Measurements from ENCODE around the gene SSUH2.
"Not testable (repeated sequence)": the region's sequence is repeated elsewhere in the genome, so short reads cannot be mapped to it uniquely, and the experiment has no call there.

SSUH2 gene

GRCh38 chr3:8655387-8655835, 10.8 kb upstream of the SSUH2 start:
- H3K36me3 ChIP-seq (ENCODE audit: low read length), result no peaks in the 10 kb centered on the region
- H3K9me2 ChIP-seq (replicated peaks; ENCODE audit: insufficient read depth, low read length), result no peaks in the 10 kb centered on the region
- no peaks in the 10 kb centered on the region for H4K20me1 ChIP-seq (ENCODE audit: low read depth, low read length)
- H3K79me2 ChIP-seq (ENCODE audit: insufficient read depth, low read length), result no peaks in the 10 kb centered on the region
- H3K4me3 ChIP-seq (ENCODE audit: insufficient read depth, low read length, poor library complexity, severe bottlenecking), result no peak overlapping the region
- H3K9ac ChIP-seq (ENCODE audit: low read length), result no peak overlapping the region
- peaks cover 15% of the 10 kb centered on the region for H3F3A ChIP-seq (ENCODE audit: insufficient read depth)
- H3K27me3 ChIP-seq (ENCODE audit: low read length), result no peaks in the 10 kb centered on the region
- no peak overlapping the region for H3K27ac ChIP-seq (ENCODE audit: low read depth, low read length)
- no peak overlapping the region for H2AFZ ChIP-seq (ENCODE audit: low read depth, low read length, severe bottlenecking)
- H3K4me2 ChIP-seq (ENCODE audit: low read depth, low read length, poor library complexity, severe bottlenecking), result no peak overlapping the region
- no peak for TF ChIP-seq CTCF (IDR thresholded peaks at IDR 0.05; ENCODE audit: insufficient read depth, low read length, poor library complexity, severe bottlenecking)
- TF ChIP-seq EZH2phosphoT487 (conservative IDR thresholded peaks at IDR 0.05; ENCODE audit: low read length), result no peak
- no peaks in the 10 kb centered on the region for H3K9me3 ChIP-seq (ENCODE audit: insufficient read depth, low read length)

GRCh38 chr3:8654572-8655329, 10.2 kb upstream of the SSUH2 start:
- H4K20me1 ChIP-seq (ENCODE audit: low read depth, low read length); H3K9me3 ChIP-seq (ENCODE audit: insufficient read depth, low read length); H3K4me3 ChIP-seq (ENCODE audit: insufficient read depth, low read length, poor library complexity, severe bottlenecking); H2AFZ ChIP-seq (ENCODE audit: low read depth, low read length, severe bottlenecking); H3K36me3 ChIP-seq (ENCODE audit: low read length); H3K27me3 ChIP-seq (ENCODE audit: low read length); H3K27ac ChIP-seq (ENCODE audit: low read depth, low read length); H3K79me2 ChIP-seq (ENCODE audit: insufficient read depth, low read length); H3K4me2 ChIP-seq (ENCODE audit: low read depth, low read length, poor library complexity, severe bottlenecking); H3K9me2 ChIP-seq (replicated peaks; ENCODE audit: insufficient read depth, low read length); H3K9ac ChIP-seq (ENCODE audit: low read length): not testable (repeated sequence)
- peaks cover 15% of the 10 kb centered on the region for H3F3A ChIP-seq (ENCODE audit: insufficient read depth)

GRCh38 chr3:8653800-8654408, 9.3 kb upstream of the SSUH2 start:
- no peaks in the 10 kb centered on the region for H3K9me2 ChIP-seq (replicated peaks; ENCODE audit: insufficient read depth, low read length)
- H4K20me1 ChIP-seq (ENCODE audit: low read depth, low read length), result no peaks in the 10 kb centered on the region
- H3K4me2 ChIP-seq (ENCODE audit: low read depth, low read length, poor library complexity, severe bottlenecking), result no peak overlapping the region
- no peak overlapping the region for H3K27ac ChIP-seq (ENCODE audit: low read depth, low read length)
- H3K27me3 ChIP-seq (ENCODE audit: low read length), result no peaks in the 10 kb centered on the region
- peaks cover 8% of the 10 kb centered on the region for H3F3A ChIP-seq (ENCODE audit: insufficient read depth)
- H3K79me2 ChIP-seq (ENCODE audit: insufficient read depth, low read length), result no peaks in the 10 kb centered on the region
- no peaks in the 10 kb centered on the region for H3K9me3 ChIP-seq (ENCODE audit: insufficient read depth, low read length)
- H2AFZ ChIP-seq (ENCODE audit: low read depth, low read length, severe bottlenecking), result no peak overlapping the region
- H3K4me3 ChIP-seq (ENCODE audit: insufficient read depth, low read length, poor library complexity, severe bottlenecking), result no peak overlapping the region
- H3K9ac ChIP-seq (ENCODE audit: low read length), result no peak overlapping the region
- no peaks in the 10 kb centered on the region for H3K36me3 ChIP-seq (ENCODE audit: low read length)
- TF ChIP-seq EZH2phosphoT487 (conservative IDR thresholded peaks at IDR 0.05; ENCODE audit: low read length), result no peak
- TF ChIP-seq CTCF (IDR thresholded peaks at IDR 0.05; ENCODE audit: insufficient read depth, low read length, poor library complexity, severe bottlenecking), result no peak

GRCh38 chr3:8652324-8652987, 7.9 kb upstream of the SSUH2 start:
- H3K4me2 ChIP-seq (ENCODE audit: low read depth, low read length, poor library complexity, severe bottlenecking), result no peak overlapping the region
- no peaks in the 10 kb centered on the region for H3K36me3 ChIP-seq (ENCODE audit: low read length)
- no peak overlapping the region for H3K27ac ChIP-seq (ENCODE audit: low read depth, low read length)
- no peaks in the 10 kb centered on the region for H4K20me1 ChIP-seq (ENCODE audit: low read depth, low read length)
- no peaks in the 10 kb centered on the region for H3K27me3 ChIP-seq (ENCODE audit: low read length)
- H3K4me3 ChIP-seq (ENCODE audit: insufficient read depth, low read length, poor library complexity, severe bottlenecking), result no peak overlapping the region
- no peaks in the 10 kb centered on the region for H3K9me3 ChIP-seq (ENCODE audit: insufficient read depth, low read length)
- H2AFZ ChIP-seq (ENCODE audit: low read depth, low read length, severe bottlenecking), result no peak overlapping the region
- no peaks in the 10 kb centered on the region for H3K79me2 ChIP-seq (ENCODE audit: insufficient read depth, low read length)
- H3K9ac ChIP-seq (ENCODE audit: low read length), result no peak overlapping the region
- TF ChIP-seq EZH2phosphoT487 (conservative IDR thresholded peaks at IDR 0.05; ENCODE audit: low read length) (no peak), CTCF (IDR thresholded peaks at IDR 0.05; ENCODE audit: insufficient read depth, low read length, poor library complexity, severe bottlenecking) (no peak)
- no peaks in the 10 kb centered on the region for H3F3A ChIP-seq (ENCODE audit: insufficient read depth)
- H3K9me2 ChIP-seq (replicated peaks; ENCODE audit: insufficient read depth, low read length), result no peaks in the 10 kb centered on the region

Data from SU-DHL-6 (cell line).